Neural progenitor cell (in vitro differentiated cells): ENCODE data around the gene PLA1A. TPM values are rescaled to one million over a fixed set of nuclear protein-coding genes. Genes with fewer than 3 reads are reported as not detected.

Source experiments
- DNase-seq: peaks from one replicate; pipeline ENCODE4 v3.0.0-alpha.2; 2016; ENCODE audit warnings: low spot score
- H2AFZ ChIP-seq: fragments of 200-600 bp; sonication (generic); replicated peaks from 2 replicates; pipeline ENCODE4 v1.6.1; 2016; ENCODE audit warnings: antibody characterized with exemption
- H3F3A ChIP-seq: fragments of 200-600 bp; sonication (generic); 2 replicates; pipeline ENCODE4 v1.6.1; 2016; ENCODE audit warnings: antibody characterized with exemption, low read depth
- H3K27ac ChIP-seq: fragments of 200-600 bp; sonication (generic); 2 replicates; pipeline ENCODE4 v1.5.1; 2016; ENCODE audit warnings: mild to moderate bottlenecking
- H3K27me3 ChIP-seq: fragments of 200-600 bp; sonication (generic); 2 replicates; pipeline ENCODE4 v1.6.1; 2016; ENCODE audit warnings: mild to moderate bottlenecking, moderate library complexity
- H3K36me3 ChIP-seq: fragments of 200-600 bp; sonication (generic); 2 replicates; pipeline ENCODE4 v1.5.1; 2016
- H3K4me1 ChIP-seq: fragments of 200-600 bp; sonication (generic); 2 replicates; pipeline ENCODE4 v1.6.1; 2016; ENCODE audit warnings: mixed run types
- H3K4me2 ChIP-seq: fragments of 200-600 bp; sonication (generic); 2 replicates; pipeline ENCODE4 v1.6.1; 2016
- H3K4me3 ChIP-seq: fragments of 200-600 bp; sonication (generic); 2 replicates; pipeline ENCODE4 v1.5.1; 2016
- H3K79me2 ChIP-seq: fragments of 200-600 bp; sonication (generic); 2 replicates; pipeline ENCODE4 v1.6.1; 2016; ENCODE audit warnings: low read depth
- H3K9ac ChIP-seq: fragments of 200-600 bp; sonication (generic); 2 replicates; pipeline ENCODE4 v1.6.1; 2016
- H3K9me3 ChIP-seq: fragments of 200-600 bp; sonication (generic); 2 replicates; pipeline ENCODE4 v1.5.1; 2016; ENCODE audit warnings: low read depth
- H4K20me1 ChIP-seq: fragments of 200-600 bp; sonication (generic); 2 replicates; pipeline ENCODE4 v1.6.1; 2016; ENCODE audit warnings: low read depth
- H3K27ac Mint-ChIP-seq: 3 replicates; pipeline ENCODE4 v1.8.0; 2021; ENCODE audit warnings: mixed read lengths
- H3K27me3 Mint-ChIP-seq: 2 replicates; pipeline ENCODE4 v1.8.0; 2022; ENCODE audit warnings: low read depth, mild to moderate bottlenecking, inconsistent platforms, moderate library complexity, mixed read lengths; ENCODE audit not compliant: insufficient read depth
- H3K36me3 Mint-ChIP-seq: 3 replicates; pipeline ENCODE4 v1.8.0; 2021; ENCODE audit warnings: mixed read lengths
- H3K4me1 Mint-ChIP-seq: 3 replicates; pipeline ENCODE4 v1.8.0; 2021; ENCODE audit warnings: mixed read lengths
- H3K4me3 Mint-ChIP-seq: 3 replicates; pipeline ENCODE4 v1.8.0; 2021; ENCODE audit warnings: mild to moderate bottlenecking, moderate library complexity, mixed read lengths
- H3K9me3 Mint-ChIP-seq: 3 replicates; pipeline ENCODE4 v1.8.0; 2020; ENCODE audit warnings: mixed read lengths
- CTCF ChIP-seq: fragments of 200-600 bp; sonication (generic); IDR thresholded peaks from 2 replicates; pipeline ENCODE4 v1.5.1; 2017; ENCODE audit warnings: antibody characterized with exemption, mild to moderate bottlenecking
- EZH2 ChIP-seq: fragments of 200-600 bp; sonication (generic); IDR thresholded peaks from 2 replicates; pipeline ENCODE4 v1.6.1; 2017; ENCODE audit warnings: antibody characterized with exemption, mild to moderate bottlenecking, moderate library complexity
- EZH2phosphoT487 ChIP-seq: fragments of 200-600 bp; sonication (generic); IDR thresholded peaks from 2 replicates; pipeline ENCODE4 v1.6.1; 2017; ENCODE audit warnings: antibody characterized with exemption
- total RNA-seq: library from RNA; depleted of rRNA; stranded (reverse); fragments of >200 nt; gene quantifications from 2 replicates; pipeline ENCODE4 v1.2.3, GENCODE V29; 2015; ENCODE audit warnings: low replicate concordance

Gene PLA1A
- total RNA-seq, 1 donor from 2014 or later, result not detected

GRCh38 chr3:119624002-119624720 is 26.5 kb downstream of the PLA1A start:
- Histone ChIP-seq H3K36me3 (no peaks in the 10 kb centered on the region), H3F3A (peaks cover 7% of the 10 kb centered on the region), H3K4me3 (no peak overlapping the region), H3K9me3 (no peaks in the 10 kb centered on the region), H3K27ac (no peak overlapping the region), H3K4me2 (no peak overlapping the region), H3K27me3 (no peaks in the 10 kb centered on the region), H3K9ac (no peak overlapping the region), H3K4me1 (peaks cover 22% of the 10 kb centered on the region), H2AFZ (no peak overlapping the region), H4K20me1 (no peaks in the 10 kb centered on the region), H3K79me2 (no peaks in the 10 kb centered on the region)
- Mint-ChIP-seq H3K4me1 (peaks cover 23% of the 10 kb centered on the region), H3K9me3 (peaks cover 4% of the 10 kb centered on the region), H3K27ac (no peak overlapping the region), H3K27me3 (peaks cover 6% of the 10 kb centered on the region), H3K36me3 (no peaks in the 10 kb centered on the region), H3K4me3 (no peak overlapping the region)
- no peak for DNase-seq
- TF ChIP-seq EZH2 (no peak), CTCF (no peak), EZH2phosphoT487 (no peak)

GRCh38 chr3:119625451-119626153 is 27.9 kb downstream of the PLA1A start:
- H3K4me1 Mint-ChIP-seq, result peaks cover 23% of the 10 kb centered on the region
- no peak overlapping the region for H2AFZ ChIP-seq
- no peaks in the 10 kb centered on the region for H4K20me1 ChIP-seq
- no peak overlapping the region for H3K27ac Mint-ChIP-seq
- no peaks in the 10 kb centered on the region for H3K9me3 ChIP-seq
- peaks cover 2% of the 10 kb centered on the region for H3K27me3 Mint-ChIP-seq
- no peaks in the 10 kb centered on the region for H3K27me3 ChIP-seq
- no peak for TF ChIP-seq CTCF
- TF ChIP-seq EZH2phosphoT487, result no peak
- no peak for TF ChIP-seq EZH2
- no peaks in the 10 kb centered on the region for H3K79me2 ChIP-seq
- peak overlapping the region; percentile 45 for H3K4me2 ChIP-seq
- H3K36me3 Mint-ChIP-seq, result no peaks in the 10 kb centered on the region
- H3F3A ChIP-seq, result peaks cover 7% of the 10 kb centered on the region
- no peaks in the 10 kb centered on the region for H3K36me3 ChIP-seq
- H3K4me1 ChIP-seq, result peaks cover 22% of the 10 kb centered on the region
- H3K4me3 ChIP-seq, result no peak overlapping the region
- H3K4me3 Mint-ChIP-seq, result no peak overlapping the region
- DNase-seq, result peak; percentile 36
- no peak overlapping the region for H3K27ac ChIP-seq
- peaks cover 4% of the 10 kb centered on the region for H3K9me3 Mint-ChIP-seq
- no peak overlapping the region for H3K9ac ChIP-seq

- TF ChIP-seq EZH2, result no peak
- TF ChIP-seq CTCF, result no peak
- TF ChIP-seq EZH2phosphoT487, result no peak
- Histone ChIP-seq H3K4me1 (peaks cover 22% of the 10 kb centered on the region), H3K36me3 (no peaks in the 10 kb centered on the region), H3K9me3 (no peaks in the 10 kb centered on the region), H3K9ac (no peak overlapping the region), H3K79me2 (no peaks in the 10 kb centered on the region), H3K27ac (no peak overlapping the region), H2AFZ (no peak overlapping the region), H3K27me3 (no peaks in the 10 kb centered on the region), H4K20me1 (no peaks in the 10 kb centered on the region), H3K4me3 (no peak overlapping the region), H3F3A (peaks cover 7% of the 10 kb centered on the region), H3K4me2 (peak overlapping the region; percentile 45)
- Mint-ChIP-seq H3K4me1 (peaks cover 23% of the 10 kb centered on the region), H3K36me3 (no peaks in the 10 kb centered on the region), H3K27me3 (peaks cover 2% of the 10 kb centered on the region), H3K9me3 (peaks cover 4% of the 10 kb centered on the region), H3K4me3 (no peak overlapping the region), H3K27ac (no peak overlapping the region)
- no peak for DNase-seq
Observed at GRCh38 chr3:119626196-119626595, 28.5 kb downstream of the PLA1A start.
